Ureter (tissue), 1 donor: ENCODE results near the gene LPAR2. TPM values are rescaled to one million over a fixed set of nuclear protein-coding genes. Genes with fewer than 3 reads are reported as not detected.

Experiments
- DNase-seq: peaks from one replicate; pipeline ENCODE4 v3.0.0-alpha.2; 2020; ENCODE audit warnings: low spot score
- total RNA-seq: library from RNA; stranded (reverse); gene quantifications from one replicate; pipeline ENCODE4 v1.2.4, GENCODE V29; 2023
- donor health status: DM: yes; HTN: yes; CAD: no.

LPAR2 gene
- total RNA-seq, 1 donor from 2014 or later = 28.6 TPM

GRCh38 chr19:19597809-19598306 is 30.2 kb downstream of the LPAR2 start:
- no peak for DNase-seq

GRCh38 chr19:19595171-19595701 is 32.8 kb downstream of the LPAR2 start:
- peak; percentile 77 for DNase-seq

- no peak for DNase-seq
Observed at GRCh38 chr19:19594381-19594780, 33.6 kb downstream of the LPAR2 start.

GRCh38 chr19:19592690-19593089 is 35.3 kb downstream of the LPAR2 start:
- DNase-seq = no peak

GRCh38 chr19:19591133-19591825 is 36.7 kb downstream of the LPAR2 start:
- DNase-seq = peak; percentile 82

GRCh38 chr19:19588546-19588945 is 39.5 kb downstream of the LPAR2 start:
- no peak for DNase-seq

GRCh38 chr19:19587771-19588170 is 40.2 kb downstream of the LPAR2 start:
- no peak for DNase-seq

GRCh38 chr19:19584356-19584755 is 43.7 kb downstream of the LPAR2 start:
- no peak for DNase-seq

- DNase-seq = no peak
Observed at GRCh38 chr19:19582471-19582870, 45.5 kb downstream of the LPAR2 start.

- no peak for DNase-seq
Observed at GRCh38 chr19:19581391-19581790, 46.6 kb downstream of the LPAR2 start.

- no peak for DNase-seq
Observed at GRCh38 chr19:19580418-19580817, 47.6 kb downstream of the LPAR2 start.

- no peak for DNase-seq
Observed at GRCh38 chr19:19579533-19580361, 48.3 kb downstream of the LPAR2 start.

GRCh38 chr19:19578252-19578651 is 49.8 kb downstream of the LPAR2 start:
- no peak for DNase-seq

- no peak for DNase-seq
Observed at GRCh38 chr19:19575411-19575810, 52.6 kb downstream of the LPAR2 start.

Other genes with a start within 250 kb of the LPAR2 start
- 92.7 TPM for gene GATAD2A, start 222.5 kb downstream of the LPAR2 start, total RNA-seq
- gene TSSK6, start 112.7 kb downstream of the LPAR2 start, total RNA-seq = 3.4 TPM
- 369 TPM for gene NDUFA13, start 112.0 kb downstream of the LPAR2 start, total RNA-seq
- gene YJEFN3, start 99.3 kb downstream of the LPAR2 start, total RNA-seq = 14.1 TPM
- 2.3 TPM for gene CILP2, start 90.0 kb downstream of the LPAR2 start, total RNA-seq
- 12.7 TPM for gene PBX4, start 9.5 kb downstream of the LPAR2 start, total RNA-seq
- 25.0 TPM for gene GMIP, start 15.4 kb upstream of the LPAR2 start, total RNA-seq
- gene ATP13A1, start 35.5 kb upstream of the LPAR2 start, total RNA-seq = 74.9 TPM
- 13.8 TPM for gene ZNF101, start 40.6 kb upstream of the LPAR2 start, total RNA-seq
- 15.3 TPM for gene ZNF14, start 104.9 kb upstream of the LPAR2 start, total RNA-seq
- 57.1 TPM for gene ZNF506, start 193.5 kb upstream of the LPAR2 start, total RNA-seq
- 27.5 TPM for gene ZNF253, start 237.7 kb upstream of the LPAR2 start, total RNA-seq